Activated naive CD4-positive, alpha-beta T cell treated with anti-CD3 and anti-CD28 coated beads, Interleukin-2, amount 50 U/mL, for 24 hours (primary cell): ENCODE data around the gene PPA1.
A peak's percentile ranks its signal among the peaks of the same experiment; 100 is the strongest.

Experiments used
- H3K27ac Mint-ChIP-seq: one replicate; pipeline ENCODE4 v1.8.0; 2021; ENCODE audit warnings: mild to moderate bottlenecking, mixed read lengths
- H3K27me3 Mint-ChIP-seq: one replicate; pipeline ENCODE4 v1.8.0; 2021; ENCODE audit warnings: mixed read lengths
- H3K36me3 Mint-ChIP-seq: one replicate; pipeline ENCODE4 v1.8.0; 2021; ENCODE audit warnings: mixed read lengths
- H3K4me1 Mint-ChIP-seq: one replicate; pipeline ENCODE4 v1.8.0; 2021; ENCODE audit warnings: mixed read lengths
- H3K4me3 Mint-ChIP-seq: one replicate; pipeline ENCODE4 v1.8.0; 2021; ENCODE audit warnings: mild to moderate bottlenecking, mixed read lengths
- H3K9me3 Mint-ChIP-seq: one replicate; pipeline ENCODE4 v1.8.0; 2021; ENCODE audit warnings: mixed read lengths

The PPA1 gene

DNA sequence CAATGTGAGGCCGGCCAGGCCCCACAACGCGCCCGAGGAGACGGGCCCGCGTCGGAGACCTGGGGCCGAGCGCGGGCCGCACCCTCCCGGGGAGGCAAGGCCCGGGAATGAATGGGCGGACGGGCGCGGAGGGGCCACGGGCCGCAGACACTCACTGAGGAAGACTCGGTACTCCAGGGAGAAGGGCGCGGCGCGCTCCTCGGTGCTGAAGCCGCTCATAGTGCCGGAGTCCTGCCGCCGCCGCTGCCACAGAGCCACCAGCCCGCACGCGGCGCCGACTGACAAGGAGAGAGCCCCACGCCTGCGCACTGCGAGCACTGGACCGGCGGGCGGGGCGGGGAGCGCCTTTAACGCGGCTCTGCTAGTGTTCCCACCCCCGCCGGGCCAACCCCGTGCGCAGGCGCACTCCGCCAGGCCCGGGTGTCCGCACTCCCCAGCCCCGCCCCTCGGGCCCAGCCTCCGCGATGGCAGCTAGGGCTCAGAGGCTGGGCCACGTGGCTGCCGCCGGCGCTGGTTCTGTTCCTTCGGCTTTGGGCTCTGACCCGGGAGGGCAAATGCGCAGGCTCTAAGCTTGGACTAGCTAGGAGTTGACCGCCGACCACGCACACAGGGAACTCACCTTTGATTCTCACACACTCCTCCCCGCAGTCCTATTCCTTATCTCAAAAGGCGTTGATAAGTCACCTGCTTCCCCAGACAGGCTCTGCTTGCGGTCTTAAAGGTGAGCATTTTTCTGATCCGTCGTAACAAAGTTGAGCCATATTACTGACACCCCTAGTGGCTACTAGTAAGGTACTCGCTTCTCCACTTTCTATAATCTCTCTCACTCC is at the start of gene PPA1:
Gene PPA1, minus strand, starts transcription at position 321 of the 830 bp plus-strand sequence. Its CDS starts 102 bp downstream, at position 219.
- H3K36me3 Mint-ChIP-seq = peaks cover 12% of the 10 kb centered on the region
- no peaks in the 10 kb centered on the region for H3K9me3 Mint-ChIP-seq
- H3K4me1 Mint-ChIP-seq = peaks cover 29% of the 10 kb centered on the region
- H3K27ac Mint-ChIP-seq = peak within 1 kb of the TSS; percentile 98
- H3K27me3 Mint-ChIP-seq = peaks cover 2% of the 10 kb centered on the region
- H3K4me3 Mint-ChIP-seq = peak within 1 kb of the TSS; percentile 96

DNA sequence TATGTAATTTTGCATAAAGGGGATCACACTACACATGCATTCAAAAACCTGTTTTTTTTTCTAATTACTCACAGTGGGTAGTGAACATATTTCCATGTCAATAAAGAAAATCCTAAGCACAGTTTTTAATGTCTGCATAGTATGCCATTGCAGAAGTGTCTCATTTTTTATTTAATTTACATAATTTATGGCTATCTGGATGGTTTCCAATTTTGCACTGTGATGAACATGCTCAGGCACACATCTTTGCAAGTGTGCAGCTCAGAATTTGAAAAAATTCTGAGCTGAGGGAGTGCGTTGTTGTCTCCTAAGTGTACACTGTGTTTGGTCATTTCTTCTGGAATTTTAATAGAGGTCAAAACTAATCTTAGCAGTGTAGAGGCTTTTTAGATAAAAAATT is 48.4 kb upstream of the PPA1 start:
- peaks cover 28% of the 10 kb centered on the region for H3K27me3 Mint-ChIP-seq

DNA sequence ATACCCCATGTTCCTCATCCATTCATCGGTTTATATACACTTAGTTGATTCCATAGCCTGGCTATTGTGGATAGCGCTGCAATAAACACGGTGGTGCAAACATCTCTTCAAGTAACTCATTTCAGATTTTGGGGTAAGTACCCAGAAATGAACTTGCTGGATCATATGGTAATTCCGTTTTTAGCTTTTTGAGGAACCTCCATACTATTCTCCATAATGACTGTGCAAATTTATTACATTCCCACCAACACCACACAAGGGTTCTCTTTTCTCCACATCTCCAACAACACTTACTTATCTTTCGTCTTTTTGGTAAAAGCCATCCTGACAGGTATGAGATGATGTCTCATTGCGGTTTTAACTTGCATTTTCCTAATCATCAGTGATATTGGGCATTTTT is 46.9 kb upstream of the PPA1 start:
- H3K4me1 Mint-ChIP-seq = no peaks in the 10 kb centered on the region
- no peak overlapping the region for H3K4me3 Mint-ChIP-seq
- H3K27me3 Mint-ChIP-seq = peaks cover 16% of the 10 kb centered on the region
- H3K27ac Mint-ChIP-seq = no peak overlapping the region
- no peaks in the 10 kb centered on the region for H3K36me3 Mint-ChIP-seq
- no peaks in the 10 kb centered on the region for H3K9me3 Mint-ChIP-seq

More for the DNA sequence above, 48.4 kb upstream of the PPA1 start:
- peaks cover 2% of the 10 kb centered on the region for H3K36me3 Mint-ChIP-seq
- no peak overlapping the region for H3K4me3 Mint-ChIP-seq
- no peaks in the 10 kb centered on the region for H3K4me1 Mint-ChIP-seq
- H3K27ac Mint-ChIP-seq = no peak overlapping the region
- H3K9me3 Mint-ChIP-seq = no peaks in the 10 kb centered on the region

DNA sequence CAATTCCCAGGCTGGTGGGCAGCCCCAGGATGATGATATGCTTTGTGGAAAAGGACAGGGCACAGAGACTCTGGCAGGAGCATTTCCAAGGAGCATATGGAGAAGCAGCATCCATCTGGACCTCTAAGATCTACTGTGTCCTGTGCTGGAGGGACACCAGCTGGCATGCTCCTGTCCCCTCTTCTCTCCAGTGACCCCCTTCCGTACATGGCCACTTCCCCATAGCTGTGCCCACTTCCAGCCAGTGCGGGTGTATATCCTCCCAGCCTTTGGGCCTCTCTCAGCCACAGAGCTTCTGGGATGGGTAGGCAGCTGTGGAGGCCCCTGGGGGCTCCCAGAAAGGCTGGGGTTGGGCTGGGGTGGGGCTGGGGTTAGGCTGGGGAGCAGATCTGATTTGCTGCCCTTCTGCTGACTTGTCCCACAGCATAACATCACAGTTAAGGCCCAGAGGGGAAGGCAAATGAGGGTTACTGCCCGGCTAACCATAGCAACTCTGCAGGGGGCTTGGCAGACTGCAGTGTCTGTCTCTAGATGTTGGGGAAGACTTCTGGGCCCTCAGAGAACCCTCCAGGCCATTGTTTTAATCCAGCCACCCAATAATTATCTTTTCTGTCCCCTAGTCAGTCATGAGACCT is 44.3 kb upstream of the PPA1 start:
- H3K4me1 Mint-ChIP-seq = peaks cover 6% of the 10 kb centered on the region
- peaks cover 1% of the 10 kb centered on the region for H3K27me3 Mint-ChIP-seq
- no peaks in the 10 kb centered on the region for H3K9me3 Mint-ChIP-seq
- no peak overlapping the region for H3K27ac Mint-ChIP-seq
- H3K36me3 Mint-ChIP-seq = no peaks in the 10 kb centered on the region
- no peak overlapping the region for H3K4me3 Mint-ChIP-seq

DNA sequence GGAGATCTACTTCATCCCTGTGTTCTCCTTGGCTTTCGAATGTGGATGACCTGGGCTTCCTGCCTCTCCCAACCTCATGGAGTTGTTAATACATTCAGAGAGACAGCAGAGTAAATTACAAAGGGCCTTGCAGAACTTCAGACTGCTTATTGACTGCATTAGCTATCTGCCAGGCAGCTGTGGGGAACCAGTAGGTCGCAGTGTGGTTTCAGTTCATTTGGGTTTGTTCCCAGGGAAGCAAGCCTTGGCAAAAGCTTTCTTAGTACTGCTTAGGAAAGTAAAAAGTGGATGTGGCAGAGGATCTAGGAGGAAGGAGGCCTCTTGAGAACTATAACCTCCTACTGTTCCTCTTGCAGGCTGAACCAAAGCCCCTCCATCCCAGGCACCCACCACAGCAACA is 41.4 kb upstream of the PPA1 start:
- Mint-ChIP-seq H3K4me3 (no peak overlapping the region), H3K36me3 (no peaks in the 10 kb centered on the region), H3K27ac (no peak overlapping the region), H3K27me3 (no peaks in the 10 kb centered on the region), H3K4me1 (peaks cover 10% of the 10 kb centered on the region), H3K9me3 (no peaks in the 10 kb centered on the region)

DNA sequence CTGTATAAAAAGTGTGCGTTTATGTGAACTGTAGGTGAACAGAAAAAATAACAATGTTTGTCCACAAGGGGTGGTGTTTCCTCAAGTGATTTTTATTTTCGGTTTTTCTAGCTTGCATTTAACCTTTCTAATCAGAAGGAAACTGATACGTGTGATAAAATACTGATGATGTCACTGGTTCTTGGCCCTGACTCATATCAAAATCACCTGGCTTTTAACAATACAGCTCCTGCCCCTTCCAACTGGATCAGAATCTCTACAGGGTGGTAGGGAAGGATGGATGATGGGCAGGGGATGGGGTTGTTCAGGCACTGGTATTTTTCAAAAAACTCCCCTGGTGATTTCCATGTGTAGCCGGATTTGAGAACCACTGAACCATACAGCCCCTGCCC is 39.7 kb upstream of the PPA1 start:
- Mint-ChIP-seq H3K27ac (no peak overlapping the region), H3K4me3 (no peak overlapping the region), H3K9me3 (no peaks in the 10 kb centered on the region), H3K27me3 (no peaks in the 10 kb centered on the region), H3K36me3 (no peaks in the 10 kb centered on the region), H3K4me1 (peaks cover 10% of the 10 kb centered on the region)

DNA sequence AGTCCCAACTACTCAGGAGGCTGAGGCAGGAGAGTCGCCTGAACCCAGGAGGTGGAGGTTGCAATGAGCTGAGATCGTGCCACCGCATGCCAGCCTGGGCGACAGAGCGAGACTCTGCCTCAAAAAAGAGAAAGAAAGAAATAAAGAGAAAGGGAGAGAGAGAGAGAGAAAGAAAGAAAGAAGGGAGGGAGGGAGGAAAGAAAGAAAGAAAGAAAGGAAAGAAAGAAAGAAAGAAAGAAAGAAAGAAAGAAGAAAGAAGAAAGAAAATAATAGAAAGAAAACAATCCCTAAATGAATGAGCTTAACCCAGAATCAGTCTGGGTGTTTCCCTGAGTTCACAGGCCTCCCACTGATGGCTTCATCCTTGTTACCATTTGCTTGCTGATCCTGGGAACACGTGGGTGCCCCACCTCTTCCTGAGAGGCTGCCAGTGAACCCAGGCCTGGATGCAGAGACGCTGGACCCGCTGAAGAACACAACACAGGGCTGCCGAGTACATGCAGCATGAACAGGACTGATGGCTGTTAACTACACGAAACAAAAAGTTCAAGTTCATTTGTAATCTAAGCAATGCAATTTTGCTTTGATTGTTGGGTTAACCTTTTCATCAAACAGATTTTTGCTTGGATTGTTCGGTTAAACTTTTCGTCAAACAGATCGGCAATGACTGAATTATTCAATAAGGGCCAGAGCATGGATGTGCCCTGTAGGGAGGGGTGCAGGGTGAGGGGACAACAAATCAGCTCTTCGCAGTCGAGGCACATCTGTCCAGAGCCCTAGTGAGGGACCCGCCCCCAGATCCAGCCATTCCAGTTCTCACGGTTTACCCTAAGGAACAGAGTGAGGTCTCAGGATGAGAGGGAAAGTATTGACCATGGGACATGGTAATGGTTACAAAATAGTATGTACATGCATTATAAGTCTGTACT is 39.0 kb upstream of the PPA1 start:
- Mint-ChIP-seq H3K4me3 (no peak overlapping the region), H3K36me3 (no peaks in the 10 kb centered on the region), H3K27ac (no peak overlapping the region), H3K4me1 (peaks cover 12% of the 10 kb centered on the region), H3K27me3 (no peaks in the 10 kb centered on the region), H3K9me3 (no peaks in the 10 kb centered on the region)

DNA sequence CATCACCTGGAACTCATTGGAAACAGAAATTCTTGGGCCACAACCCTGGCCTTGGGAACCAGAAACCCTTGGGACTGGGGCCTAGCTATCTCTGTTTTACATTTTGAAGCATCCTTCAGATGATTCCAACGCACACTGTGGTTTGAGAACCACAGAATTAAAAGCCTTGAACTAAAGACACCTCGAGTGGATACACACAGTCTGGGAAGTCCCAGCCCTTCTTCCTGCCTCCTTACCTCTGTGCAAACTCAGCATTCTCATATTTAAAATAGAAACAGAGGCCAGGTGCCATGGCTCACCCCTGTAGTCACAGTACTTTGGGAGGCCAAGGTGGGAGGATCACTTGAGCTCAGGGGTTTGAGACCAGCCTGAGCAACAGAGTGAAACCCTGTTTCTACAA is 37.7 kb upstream of the PPA1 start:
- H3K36me3 Mint-ChIP-seq = no peaks in the 10 kb centered on the region
- peaks cover 13% of the 10 kb centered on the region for H3K4me1 Mint-ChIP-seq
- no peaks in the 10 kb centered on the region for H3K9me3 Mint-ChIP-seq
- H3K4me3 Mint-ChIP-seq = no peak overlapping the region
- no peak overlapping the region for H3K27ac Mint-ChIP-seq
- no peaks in the 10 kb centered on the region for H3K27me3 Mint-ChIP-seq

DNA sequence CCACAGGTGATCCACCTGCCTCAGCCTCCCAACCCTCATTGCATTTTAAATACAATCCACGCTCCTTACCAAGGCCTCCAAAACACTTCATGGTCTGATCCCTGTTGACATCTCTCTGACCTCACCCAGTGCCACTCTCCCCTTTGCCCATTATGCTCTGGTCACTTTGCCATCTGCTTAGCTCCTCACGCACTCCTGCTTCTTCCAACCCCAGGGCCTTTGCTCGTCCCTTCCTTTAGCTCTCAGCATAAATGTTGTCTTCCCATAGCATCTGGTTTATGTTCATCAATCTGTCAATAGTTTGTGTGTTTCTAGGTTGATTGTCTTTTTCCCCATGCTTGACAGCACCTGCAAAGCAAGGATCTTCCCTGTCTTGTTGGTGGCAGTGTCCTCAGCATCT is 36.5 kb upstream of the PPA1 start:
- Mint-ChIP-seq H3K4me3 (no peak overlapping the region), H3K36me3 (no peaks in the 10 kb centered on the region), H3K27me3 (no peaks in the 10 kb centered on the region), H3K4me1 (peaks cover 13% of the 10 kb centered on the region), H3K9me3 (no peaks in the 10 kb centered on the region), H3K27ac (no peak overlapping the region)

DNA sequence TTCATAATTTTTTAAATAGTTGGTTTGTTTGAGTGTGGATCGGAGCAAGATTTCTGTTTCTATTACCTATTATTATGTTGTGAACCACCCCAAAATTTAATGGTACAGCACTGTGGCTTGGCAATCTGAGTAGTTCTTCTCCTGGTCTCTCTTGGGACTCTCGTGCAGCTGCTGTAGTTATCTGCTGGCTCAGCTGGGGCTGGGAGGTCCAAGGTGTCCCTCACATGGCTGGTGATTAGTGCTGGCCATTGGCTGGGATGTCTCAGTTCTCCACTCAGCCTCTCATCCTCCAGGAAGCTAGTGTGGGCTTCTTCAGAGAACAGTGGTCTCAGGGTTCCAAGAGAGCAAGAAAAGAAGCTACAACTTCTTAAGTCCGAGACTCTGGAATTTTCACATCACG is 35.1 kb upstream of the PPA1 start:
- H3K4me3 Mint-ChIP-seq = no peak overlapping the region
- H3K27me3 Mint-ChIP-seq = no peaks in the 10 kb centered on the region
- no peaks in the 10 kb centered on the region for H3K9me3 Mint-ChIP-seq
- no peaks in the 10 kb centered on the region for H3K36me3 Mint-ChIP-seq
- H3K4me1 Mint-ChIP-seq = peaks cover 13% of the 10 kb centered on the region
- H3K27ac Mint-ChIP-seq = no peak overlapping the region

DNA sequence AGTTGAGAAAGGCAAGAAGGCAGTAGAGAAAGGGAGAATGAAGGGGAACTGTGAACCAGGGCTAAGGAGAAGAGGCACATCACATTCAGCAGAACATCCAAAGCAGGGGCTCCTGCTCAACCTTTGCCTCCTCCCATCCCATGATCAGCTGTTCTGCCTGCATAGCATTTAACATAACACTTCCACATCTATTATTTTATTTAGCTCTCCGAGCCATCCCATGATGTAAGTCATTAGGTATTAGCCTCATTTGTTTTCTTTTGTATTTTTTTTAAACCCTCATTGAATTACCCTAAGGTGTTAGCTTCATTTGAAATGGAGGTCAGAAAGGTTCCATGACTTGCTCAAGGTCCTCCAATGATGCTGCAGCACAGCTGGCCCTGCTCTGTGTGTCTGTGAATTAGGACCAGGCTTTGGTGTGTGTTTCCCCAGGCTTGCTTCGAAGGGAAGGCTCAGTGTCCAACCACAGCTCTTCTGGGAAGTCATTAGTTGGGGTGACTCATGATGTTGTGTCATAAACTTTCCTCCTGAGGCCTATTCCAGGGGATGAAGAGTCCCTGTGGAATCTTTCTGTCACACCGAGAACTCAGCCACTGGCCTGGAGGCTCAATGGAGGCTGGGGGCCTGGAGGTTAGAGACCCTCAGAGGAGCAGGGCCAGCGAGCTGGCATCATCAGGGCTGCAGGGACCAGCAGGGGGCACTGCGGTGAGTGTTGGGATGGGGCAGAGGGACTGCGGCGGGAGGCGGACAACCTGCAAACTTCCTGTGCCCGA is 34.1 kb upstream of the PPA1 start:
- Mint-ChIP-seq H3K36me3 (no peaks in the 10 kb centered on the region), H3K9me3 (no peaks in the 10 kb centered on the region), H3K27me3 (no peaks in the 10 kb centered on the region), H3K4me3 (no peak overlapping the region), H3K4me1 (peaks cover 5% of the 10 kb centered on the region), H3K27ac (no peak overlapping the region)

DNA sequence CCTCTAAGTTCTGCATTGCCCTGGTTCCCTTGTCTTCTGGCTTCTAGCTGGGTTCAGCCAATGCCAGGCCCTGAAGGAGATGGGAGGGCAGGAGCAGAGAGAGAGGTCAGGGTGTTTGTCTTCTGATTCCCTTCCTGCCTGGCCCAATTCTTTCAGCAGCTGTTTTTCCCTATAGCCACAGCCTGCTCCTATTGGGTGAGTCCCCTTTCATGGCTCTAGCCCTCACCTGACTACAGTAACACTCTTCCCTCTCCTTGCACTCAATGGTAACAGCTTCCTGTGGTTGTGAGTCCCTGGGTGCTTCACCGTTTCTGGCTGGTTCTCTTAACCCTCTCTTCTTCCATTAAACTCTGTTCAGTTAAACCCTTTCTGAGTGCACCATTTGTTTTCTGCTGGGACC is 33.5 kb upstream of the PPA1 start:
- Mint-ChIP-seq H3K27ac (no peak overlapping the region), H3K36me3 (no peaks in the 10 kb centered on the region), H3K27me3 (peaks cover 3% of the 10 kb centered on the region), H3K4me3 (no peak overlapping the region), H3K9me3 (peaks cover 4% of the 10 kb centered on the region), H3K4me1 (peaks cover 3% of the 10 kb centered on the region)

DNA sequence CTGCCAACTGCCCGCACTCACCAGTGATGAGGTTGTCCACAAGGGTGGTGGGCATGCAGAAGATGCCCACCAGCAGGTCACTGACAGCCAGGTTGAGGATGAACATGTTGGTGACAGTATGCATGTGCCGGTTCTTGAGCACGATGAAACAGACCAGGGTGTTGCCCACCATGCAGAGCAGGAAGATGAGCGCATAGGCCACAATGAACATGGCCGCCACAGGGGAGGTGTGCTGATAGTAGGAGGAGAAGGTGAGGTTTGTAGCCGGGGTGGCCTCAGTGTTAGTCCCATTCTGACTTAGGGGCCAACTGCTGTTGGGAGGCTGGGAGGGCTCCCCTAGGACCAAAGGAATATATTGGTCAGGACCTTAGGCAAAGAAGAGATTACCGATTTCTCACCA is 32.8 kb upstream of the PPA1 start:
- Mint-ChIP-seq H3K4me1 (peaks cover 3% of the 10 kb centered on the region), H3K27me3 (peaks cover 3% of the 10 kb centered on the region), H3K4me3 (no peak overlapping the region), H3K27ac (no peak overlapping the region), H3K36me3 (no peaks in the 10 kb centered on the region), H3K9me3 (peaks cover 10% of the 10 kb centered on the region)

DNA sequence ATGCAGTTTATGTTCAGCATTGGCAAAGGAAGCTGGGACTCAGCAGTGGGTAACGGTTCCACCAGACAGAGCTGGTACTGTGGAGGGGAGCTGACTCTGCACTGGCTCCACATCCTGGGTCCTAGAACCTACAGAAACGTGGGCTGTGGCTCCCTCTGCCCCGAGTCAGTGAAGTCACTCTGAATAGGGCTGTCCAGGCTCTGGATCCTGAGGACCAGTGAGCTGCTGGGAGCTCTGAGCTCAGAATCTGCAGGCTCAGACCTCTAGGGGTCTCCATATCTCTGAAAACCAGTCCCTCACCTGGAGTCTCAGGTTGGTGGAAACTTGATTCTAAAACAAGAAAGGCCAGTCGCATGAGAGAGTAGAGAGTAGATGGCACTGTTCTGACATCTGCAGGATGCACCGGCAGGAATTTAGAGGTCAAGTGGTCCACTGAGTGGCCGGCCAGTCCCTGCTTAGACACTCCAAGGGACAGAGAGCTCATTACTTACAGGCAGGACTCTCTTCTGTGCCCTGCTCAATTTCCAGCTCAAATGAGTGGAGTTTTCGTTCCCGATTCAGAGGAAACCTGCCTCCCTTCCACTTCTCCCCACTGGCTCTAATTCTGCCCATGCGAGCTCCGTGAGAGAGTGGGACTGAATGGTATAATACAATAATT is 31.9 kb upstream of the PPA1 start:
- peaks cover 3% of the 10 kb centered on the region for H3K27me3 Mint-ChIP-seq
- H3K9me3 Mint-ChIP-seq = peaks cover 10% of the 10 kb centered on the region
- no peaks in the 10 kb centered on the region for H3K36me3 Mint-ChIP-seq
- H3K27ac Mint-ChIP-seq = no peak overlapping the region
- no peak overlapping the region for H3K4me3 Mint-ChIP-seq
- peaks cover 3% of the 10 kb centered on the region for H3K4me1 Mint-ChIP-seq

DNA sequence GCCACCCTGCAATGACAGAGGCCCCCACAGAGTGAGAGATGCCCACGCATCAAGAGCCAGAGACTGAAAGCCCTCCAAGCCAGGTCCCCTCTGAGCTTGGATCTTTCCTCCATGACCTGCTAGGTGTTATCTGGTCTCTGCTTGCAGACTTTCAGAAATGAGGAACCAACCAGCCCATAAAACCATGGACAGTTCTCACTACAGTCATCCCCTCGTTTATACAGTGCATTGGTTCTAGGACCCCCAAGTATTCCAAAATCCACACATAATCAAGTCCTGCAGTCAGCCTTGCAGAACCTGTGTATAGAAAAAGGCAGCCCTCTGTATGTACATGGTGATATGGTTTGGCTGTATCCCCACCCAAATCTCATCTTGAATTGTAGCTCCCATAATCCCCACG is 27.5 kb upstream of the PPA1 start:
- Mint-ChIP-seq H3K36me3 (no peaks in the 10 kb centered on the region), H3K27me3 (peaks cover 12% of the 10 kb centered on the region), H3K4me1 (peaks cover 6% of the 10 kb centered on the region), H3K4me3 (no peak overlapping the region), H3K27ac (no peak overlapping the region), H3K9me3 (peaks cover 10% of the 10 kb centered on the region)
